Spleen (tissue), 7 donors: ENCODE results near the gene LAMA4.

Source experiments
- POLR2AphosphoS5 ChIP-seq, 3 donors: sonication (generic); formaldehyde crosslinking; IDR thresholded peaks; one replicate each; pipeline ENCODE4 v1.5.1; 2017; ENCODE audit warnings: antibody characterized with exemption in 3 of 3
- TF ChIP-seq, protein P1 (sequence below), 11 experiments: fragments of 200-600 bp in 7 of 11; fragments of 450-650 bp in 4 of 11; sonication (generic) in 4 of 11; IDR thresholded peaks in 8 of 11; conservative IDR thresholded peaks in 3 of 11; 1 replicate in 7 of 11; 2 replicates in 4 of 11; pipeline versions ENCODE4 v1.4.0 to v1.8.0; 2016 to 2021; ENCODE audit warnings: antibody characterized with exemption in 11 of 11, inconsistent platforms in 4 of 11, mild to moderate bottlenecking in 1 of 11
- donor health status: DM: no; HTN: no; CAD: no; lungs with moderate emphysema.
- donor health status: DM: no; HTN: no; CAD: no.
- donor health status: DM: no; HTN: no; CAD: no.

DNA sequence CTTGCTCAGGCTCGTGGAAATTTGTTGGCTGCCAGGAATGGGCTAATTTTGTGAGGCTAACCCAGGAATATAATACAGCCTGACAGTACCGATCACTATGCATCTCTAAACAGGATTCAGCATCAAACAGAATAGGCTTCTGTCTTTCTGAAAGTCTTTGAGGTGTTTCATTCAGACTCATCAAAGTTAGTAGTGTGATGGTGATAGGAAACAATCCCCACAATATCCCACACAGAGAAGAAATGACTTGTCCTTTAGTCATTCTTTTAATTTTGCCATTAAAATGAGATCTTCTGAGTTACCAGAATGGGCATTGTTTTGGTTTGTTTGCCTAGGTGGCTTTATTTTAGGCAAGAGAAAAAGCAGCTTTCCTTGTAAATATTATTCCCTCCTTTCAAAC lies 112.7 kb downstream of the LAMA4 start:
- TF ChIP-seq, protein P1, sequence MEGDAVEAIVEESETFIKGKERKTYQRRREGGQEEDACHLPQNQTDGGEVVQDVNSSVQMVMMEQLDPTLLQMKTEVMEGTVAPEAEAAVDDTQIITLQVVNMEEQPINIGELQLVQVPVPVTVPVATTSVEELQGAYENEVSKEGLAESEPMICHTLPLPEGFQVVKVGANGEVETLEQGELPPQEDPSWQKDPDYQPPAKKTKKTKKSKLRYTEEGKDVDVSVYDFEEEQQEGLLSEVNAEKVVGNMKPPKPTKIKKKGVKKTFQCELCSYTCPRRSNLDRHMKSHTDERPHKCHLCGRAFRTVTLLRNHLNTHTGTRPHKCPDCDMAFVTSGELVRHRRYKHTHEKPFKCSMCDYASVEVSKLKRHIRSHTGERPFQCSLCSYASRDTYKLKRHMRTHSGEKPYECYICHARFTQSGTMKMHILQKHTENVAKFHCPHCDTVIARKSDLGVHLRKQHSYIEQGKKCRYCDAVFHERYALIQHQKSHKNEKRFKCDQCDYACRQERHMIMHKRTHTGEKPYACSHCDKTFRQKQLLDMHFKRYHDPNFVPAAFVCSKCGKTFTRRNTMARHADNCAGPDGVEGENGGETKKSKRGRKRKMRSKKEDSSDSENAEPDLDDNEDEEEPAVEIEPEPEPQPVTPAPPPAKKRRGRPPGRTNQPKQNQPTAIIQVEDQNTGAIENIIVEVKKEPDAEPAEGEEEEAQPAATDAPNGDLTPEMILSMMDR (IDR thresholded peaks at IDR 0.05 in 8 of 11, conservative IDR thresholded peaks at IDR 0.05 in 3 of 11), result no peak
- no peak for TF ChIP-seq POLR2AphosphoS5 (IDR thresholded peaks at IDR 0.05)
